HEK293 (cell line): ENCODE data around the gene ADAMTS20.
A peak's percentile ranks its signal among the peaks of the same experiment; 100 is the strongest.

Source experiments
- CTCF ChIA-PET: fragments of 350-600 bp; formaldehyde crosslinking; extraction: SDS; loops from one replicate; lab custom pipeline; 2021; ENCODE audit warnings: antibody characterized with exemption; lab: Yijun Ruan, JAX
- POLR2A ChIA-PET: fragments of 300-600 bp; formaldehyde crosslinking; extraction: SDS; loops from one replicate; lab custom pipeline; 2020; ENCODE audit warnings: antibody characterized with exemption, inconsistent platforms; lab: Yijun Ruan, JAX
- H3K27ac ChIP-seq: fragments of 200-500 bp; sonication (Bioruptor generic); 2 replicates; pipeline ENCODE4 v1.5.1; 2014; ENCODE audit warnings: low read depth, low read length, control low read depth, inconsistent platforms; ENCODE audit errors: extremely low read depth
- H3K36me3 ChIP-seq, 2 experiments: fragments of 200-500 bp in 1 of 2; sonication (Bioruptor generic) in 1 of 2; 1 replicate in 1 of 2; 2 replicates in 1 of 2; pipeline ENCODE4 v1.5.1; 2014 to 2017; ENCODE audit warnings: inconsistent platforms in 2 of 2, low read length in 2 of 2; ENCODE audit not compliant: control insufficient read depth in 2 of 2, insufficient read depth in 1 of 2
- H3K4me1 ChIP-seq: fragments of 200-500 bp; sonication (Bioruptor generic); 2 replicates; pipeline ENCODE4 v1.5.1; 2014; ENCODE audit warnings: mild to moderate bottlenecking, low read length, inconsistent platforms; ENCODE audit not compliant: control insufficient read depth, insufficient read depth
- H3K4me3 ChIP-seq: 2 replicates; pipeline ENCODE4 v1.5.1; 2011; ENCODE audit warnings: low read depth, mild to moderate bottlenecking, control low read depth, low read length, moderate library complexity
- H3K9me3 ChIP-seq: fragments of 200-500 bp; sonication (Bioruptor generic); 2 replicates; pipeline ENCODE4 v1.5.1; 2014; ENCODE audit warnings: low read depth, low read length, inconsistent platforms; ENCODE audit not compliant: control insufficient read depth, insufficient read depth
- GLIS1 ChIP-seq: fragments of 450-650 bp; formaldehyde crosslinking; IDR thresholded peaks from 2 replicates; pipeline ENCODE4 v1.5.1; 2016; ENCODE audit warnings: missing biosample characterization, missing genetic modification characterization
- KLF8 ChIP-seq: fragments of 450-650 bp; formaldehyde crosslinking; IDR thresholded peaks from 2 replicates; pipeline ENCODE4 v1.5.1; 2016; ENCODE audit warnings: missing biosample characterization, missing genetic modification characterization
- KLF9 ChIP-seq: fragments of 450-650 bp; formaldehyde crosslinking; IDR thresholded peaks from 2 replicates; pipeline ENCODE4 v1.5.1; 2016; ENCODE audit warnings: missing biosample characterization, missing genetic modification characterization, low read depth
- OSR2 ChIP-seq: fragments of 450-650 bp; formaldehyde crosslinking; IDR thresholded peaks from 2 replicates; pipeline ENCODE4 v1.5.1; 2016; ENCODE audit warnings: missing biosample characterization, missing genetic modification characterization
- SP2 ChIP-seq: fragments of 450-650 bp; formaldehyde crosslinking; IDR thresholded peaks from 2 replicates; pipeline ENCODE4 v1.5.1; 2016; ENCODE audit warnings: missing biosample characterization, missing genetic modification characterization
- TRIM28 ChIP-seq: IDR thresholded peaks from 2 replicates; pipeline ENCODE4 v1.6.1; 2011; ENCODE audit warnings: low read length, control low read depth, borderline replicate concordance
- WT1 ChIP-seq: fragments of 450-650 bp; formaldehyde crosslinking; IDR thresholded peaks from 2 replicates; pipeline ENCODE4 v1.5.1; 2016; ENCODE audit warnings: missing biosample characterization, missing genetic modification characterization
- ZBTB48 ChIP-seq: fragments of 450-650 bp; formaldehyde crosslinking; IDR thresholded peaks from 2 replicates; pipeline ENCODE4 v1.5.1; 2016; ENCODE audit warnings: missing biosample characterization, missing genetic modification characterization
- ZNF10 ChIP-seq: fragments of 450-650 bp; formaldehyde crosslinking; IDR thresholded peaks from 2 replicates; pipeline ENCODE4 v1.5.1; 2017; ENCODE audit warnings: missing biosample characterization, missing genetic modification characterization
- ZNF114 ChIP-seq: fragments of 450-650 bp; formaldehyde crosslinking; IDR thresholded peaks from 2 replicates; pipeline ENCODE4 v1.5.0; 2017; ENCODE audit warnings: missing biosample characterization, missing genetic modification characterization
- ZNF132 ChIP-seq: fragments of 450-650 bp; formaldehyde crosslinking; IDR thresholded peaks from 2 replicates; pipeline ENCODE4 v1.5.1; 2017; ENCODE audit warnings: missing biosample characterization, missing genetic modification characterization, borderline replicate concordance
- ZNF140 ChIP-seq: fragments of 450-650 bp; formaldehyde crosslinking; IDR thresholded peaks from 2 replicates; pipeline ENCODE4 v1.5.1; 2016; ENCODE audit warnings: missing biosample characterization, missing genetic modification characterization
- ZNF274 ChIP-seq, 2 experiments: fragments of 200-500 bp in 1 of 2; fragments of 450-650 bp in 1 of 2; sonication (Bioruptor generic) in 1 of 2; formaldehyde crosslinking in 1 of 2; IDR thresholded peaks; 2 replicates each; pipeline versions ENCODE4 v1.5.1 to v1.6.1; 2014 to 2016; ENCODE audit warnings: borderline replicate concordance in 1 of 2, inconsistent platforms in 1 of 2, low read length in 1 of 2, missing biosample characterization in 1 of 2, missing genetic modification characterization in 1 of 2
- ZNF302 ChIP-seq: fragments of 450-650 bp; formaldehyde crosslinking; IDR thresholded peaks from 2 replicates; pipeline ENCODE4 v1.5.1; 2016; ENCODE audit warnings: missing biosample characterization, missing genetic modification characterization, low read depth
- ZNF311 ChIP-seq: fragments of 450-650 bp; formaldehyde crosslinking; IDR thresholded peaks from 2 replicates; pipeline ENCODE4 v1.5.1; 2017; ENCODE audit warnings: missing biosample characterization, missing genetic modification characterization, borderline replicate concordance
- ZNF37A ChIP-seq: fragments of 450-650 bp; IDR thresholded peaks from 2 replicates; pipeline ENCODE4 v1.5.1; 2018; ENCODE audit warnings: missing biosample characterization, missing genetic modification characterization
- ZNF544 ChIP-seq: fragments of 450-650 bp; formaldehyde crosslinking; IDR thresholded peaks from 2 replicates; pipeline ENCODE4 v1.5.0; 2017; ENCODE audit warnings: missing biosample characterization, missing genetic modification characterization
- ZNF549 ChIP-seq: fragments of 450-650 bp; IDR thresholded peaks from 2 replicates; pipeline ENCODE4 v1.5.1; 2018; ENCODE audit warnings: missing biosample characterization, missing genetic modification characterization, mild to moderate bottlenecking, inconsistent platforms, moderate library complexity
- ZNF624 ChIP-seq: fragments of 450-650 bp; formaldehyde crosslinking; IDR thresholded peaks from 2 replicates; pipeline ENCODE4 v1.5.1; 2017; ENCODE audit warnings: missing biosample characterization, missing genetic modification characterization
- ZNF701 ChIP-seq: fragments of 450-650 bp; formaldehyde crosslinking; IDR thresholded peaks from 2 replicates; pipeline ENCODE4 v1.5.1; 2016; ENCODE audit warnings: missing biosample characterization, missing genetic modification characterization
- ZNF768 ChIP-seq: fragments of 450-650 bp; formaldehyde crosslinking; IDR thresholded peaks from 2 replicates; pipeline ENCODE4 v1.5.1; 2018; ENCODE audit warnings: missing biosample characterization, mild to moderate bottlenecking, missing genetic modification characterization
- TF ChIP-seq, protein P1 (sequence below): fragments of 450-650 bp; formaldehyde crosslinking; IDR thresholded peaks from 2 replicates; pipeline ENCODE4 v1.5.1; 2016; ENCODE audit warnings: missing biosample characterization, missing genetic modification characterization
- TF ChIP-seq, protein P2 (sequence below): fragments of 450-650 bp; formaldehyde crosslinking; IDR thresholded peaks from 2 replicates; pipeline ENCODE4 v1.5.1; 2017; ENCODE audit warnings: missing biosample characterization, missing genetic modification characterization

The ADAMTS20 gene

DNA sequence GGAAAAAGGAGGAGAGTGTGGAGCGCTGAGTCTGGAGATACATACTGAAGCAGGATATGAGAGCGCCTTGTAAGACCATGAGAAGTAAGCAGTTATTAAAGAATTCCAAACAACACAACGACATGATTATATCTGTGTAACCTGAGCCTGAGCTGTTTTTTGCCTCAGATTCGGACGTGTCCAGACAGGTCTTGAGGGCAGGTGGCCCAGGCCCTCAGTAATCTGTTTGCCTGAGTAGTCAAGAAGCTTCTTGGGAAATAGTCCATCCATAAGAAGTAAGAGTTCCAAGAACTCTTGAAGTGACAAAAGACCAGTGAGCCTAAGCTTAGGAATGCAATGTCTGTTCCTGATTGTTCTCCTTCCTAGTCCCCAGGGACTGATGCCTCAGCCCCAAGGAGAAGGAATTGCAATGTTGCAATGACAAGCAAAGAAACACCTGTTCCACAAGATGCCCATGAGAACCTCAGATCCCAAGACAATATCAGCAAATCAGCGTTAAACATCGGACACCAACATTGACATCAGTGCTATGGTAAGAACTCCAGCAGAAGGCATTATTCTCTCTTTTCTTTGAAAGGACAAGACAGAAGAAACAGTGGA is 34.7 kb upstream of the ADAMTS20 start (continued):
- TF ChIP-seq ZNF140 (tag by site-specific recombination) = 0 out of 2 replicates have a peak, but pooled peaks have one; percentile 7
- 0 out of 2 replicates have a peak, but pooled peaks have one; percentile 51 for TF ChIP-seq TRIM28
- TF ChIP-seq ZNF132 (tag by site-specific recombination) = no peak

DNA sequence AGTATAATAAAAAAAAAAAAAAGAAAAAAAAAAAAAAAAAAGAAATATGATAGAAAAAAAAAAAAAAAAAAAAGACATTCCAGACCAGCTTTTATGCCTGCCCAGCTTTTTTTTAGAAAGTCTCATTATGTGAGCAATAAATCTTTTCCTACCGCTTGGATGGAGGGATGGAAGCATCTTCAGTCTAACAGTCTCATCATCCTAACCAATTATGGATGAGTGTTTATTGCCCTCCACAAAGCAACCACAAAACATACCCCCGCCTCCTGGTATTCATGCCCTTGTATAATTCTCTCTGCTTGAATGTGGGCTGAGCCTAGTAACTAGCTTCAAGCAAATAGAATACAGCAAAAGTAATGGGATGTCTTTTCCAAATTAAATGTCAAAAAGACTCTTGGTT is 33.7 kb upstream of the ADAMTS20 start:
- no peak for TF ChIP-seq ZNF274 (IDR thresholded peaks at IDR 0.05; ENCODE audit: low read length)
- TF ChIP-seq ZNF274 (tag by site-specific recombination; IDR thresholded peaks at IDR 0.05; ENCODE audit: borderline replicate concordance) = no peak
- TF ChIP-seq KLF9 (tag by site-specific recombination) = no peak
- no peak for TF ChIP-seq ZNF544 (tag by site-specific recombination)
- H3K9me3 ChIP-seq = no peaks in the 10 kb centered on the region
- no peaks in the 10 kb centered on the region for H3K4me1 ChIP-seq
- H3K36me3 ChIP-seq = no peaks in the 10 kb centered on the region
- POLR2A ChIA-PET = no interaction called here
- CTCF ChIA-PET = interaction anchor here (0.8 kb wide), 1 partner anchor 23 kb away, joined by 3 read pairs; no protein-coding TSS in a partner anchor
- H3K4me3 ChIP-seq = no peak overlapping the region
- H3K27ac ChIP-seq = no peak overlapping the region

DNA sequence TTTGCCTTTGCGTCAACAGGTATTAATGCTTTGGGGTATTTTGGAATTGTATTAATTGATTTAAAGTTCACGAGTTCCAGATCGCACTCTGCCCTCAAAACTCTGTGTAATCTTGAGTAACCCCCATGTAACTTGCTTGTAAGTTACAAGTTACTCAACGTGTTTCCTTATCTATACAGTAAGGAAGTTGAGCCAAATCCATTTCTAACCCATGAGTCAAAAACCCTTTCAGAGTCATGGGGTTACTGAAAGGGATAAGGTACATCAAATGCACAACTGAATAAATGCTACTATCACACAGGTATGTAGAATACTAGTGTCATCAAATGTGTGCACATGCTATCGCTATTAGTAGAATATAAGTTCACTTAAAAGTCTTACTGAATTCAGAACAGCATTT is 28.6 kb upstream of the ADAMTS20 start:
- Histone ChIP-seq H3K4me3 (no peak overlapping the region), H3K4me1 (peaks cover 7% of the 10 kb centered on the region; the same call in 1 of the 2 replicates), H3K27ac (no peak overlapping the region), H3K9me3 (no peaks in the 10 kb centered on the region), H3K36me3 (no peaks in the 10 kb centered on the region)
- TF ChIP-seq KLF8 (tag by site-specific recombination) = no peak
- TF ChIP-seq ZBTB48 (tag by site-specific recombination) = no peak
- TF ChIP-seq ZNF701 = no peak
- TF ChIP-seq ZNF10 = no peak
- TF ChIP-seq ZNF624 = no peak
- TF ChIP-seq OSR2 (tag by site-specific recombination) = no peak
- no peak for TF ChIP-seq ZNF302 (tag by site-specific recombination)
- TF ChIP-seq ZNF37A (tag by site-specific recombination) = no peak
- TF ChIP-seq WT1 (tag by site-specific recombination) = no peak
- TF ChIP-seq SP2 (tag by site-specific recombination) = no peak
- no peak for TF ChIP-seq GLIS1 (tag by site-specific recombination)
- no peak for TF ChIP-seq ZNF549 (tag by site-specific recombination)
- no peak for TF ChIP-seq ZNF114 (tag by site-specific recombination)
- TF ChIP-seq ZNF311 = no peak
- TF ChIP-seq, protein P1, sequence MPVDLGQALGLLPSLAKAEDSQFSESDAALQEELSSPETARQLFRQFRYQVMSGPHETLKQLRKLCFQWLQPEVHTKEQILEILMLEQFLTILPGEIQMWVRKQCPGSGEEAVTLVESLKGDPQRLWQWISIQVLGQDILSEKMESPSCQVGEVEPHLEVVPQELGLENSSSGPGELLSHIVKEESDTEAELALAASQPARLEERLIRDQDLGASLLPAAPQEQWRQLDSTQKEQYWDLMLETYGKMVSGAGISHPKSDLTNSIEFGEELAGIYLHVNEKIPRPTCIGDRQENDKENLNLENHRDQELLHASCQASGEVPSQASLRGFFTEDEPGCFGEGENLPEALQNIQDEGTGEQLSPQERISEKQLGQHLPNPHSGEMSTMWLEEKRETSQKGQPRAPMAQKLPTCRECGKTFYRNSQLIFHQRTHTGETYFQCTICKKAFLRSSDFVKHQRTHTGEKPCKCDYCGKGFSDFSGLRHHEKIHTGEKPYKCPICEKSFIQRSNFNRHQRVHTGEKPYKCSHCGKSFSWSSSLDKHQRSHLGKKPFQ = no peak
- TF ChIP-seq, protein P2, sequence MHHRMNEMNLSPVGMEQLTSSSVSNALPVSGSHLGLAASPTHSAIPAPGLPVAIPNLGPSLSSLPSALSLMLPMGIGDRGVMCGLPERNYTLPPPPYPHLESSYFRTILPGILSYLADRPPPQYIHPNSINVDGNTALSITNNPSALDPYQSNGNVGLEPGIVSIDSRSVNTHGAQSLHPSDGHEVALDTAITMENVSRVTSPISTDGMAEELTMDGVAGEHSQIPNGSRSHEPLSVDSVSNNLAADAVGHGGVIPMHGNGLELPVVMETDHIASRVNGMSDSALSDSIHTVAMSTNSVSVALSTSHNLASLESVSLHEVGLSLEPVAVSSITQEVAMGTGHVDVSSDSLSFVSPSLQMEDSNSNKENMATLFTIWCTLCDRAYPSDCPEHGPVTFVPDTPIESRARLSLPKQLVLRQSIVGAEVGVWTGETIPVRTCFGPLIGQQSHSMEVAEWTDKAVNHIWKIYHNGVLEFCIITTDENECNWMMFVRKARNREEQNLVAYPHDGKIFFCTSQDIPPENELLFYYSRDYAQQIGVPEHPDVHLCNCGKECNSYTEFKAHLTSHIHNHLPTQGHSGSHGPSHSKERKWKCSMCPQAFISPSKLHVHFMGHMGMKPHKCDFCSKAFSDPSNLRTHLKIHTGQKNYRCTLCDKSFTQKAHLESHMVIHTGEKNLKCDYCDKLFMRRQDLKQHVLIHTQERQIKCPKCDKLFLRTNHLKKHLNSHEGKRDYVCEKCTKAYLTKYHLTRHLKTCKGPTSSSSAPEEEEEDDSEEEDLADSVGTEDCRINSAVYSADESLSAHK = no peak
- no peak for TF ChIP-seq ZNF768
- POLR2A ChIA-PET = no interaction called here
- CTCF ChIA-PET = no interaction called here
